Non-pigmented ciliary epithelial cell (primary cell): Measurements from ENCODE around the gene KRTAP1-5.
"Not testable (repeated sequence)": the region's sequence is repeated elsewhere in the genome, so short reads cannot be mapped to it uniquely, and the experiment has no call there.

Experiments used
- DNase-seq: peaks from one replicate; pipeline ENCODE4 v3.0.0-alpha.2; 2010; ENCODE audit warnings: low read depth

KRTAP1-5 gene

GRCh38 chr17:41004397-41004796, 22.6 kb downstream of the KRTAP1-5 start:
- no peak for DNase-seq

DNA sequence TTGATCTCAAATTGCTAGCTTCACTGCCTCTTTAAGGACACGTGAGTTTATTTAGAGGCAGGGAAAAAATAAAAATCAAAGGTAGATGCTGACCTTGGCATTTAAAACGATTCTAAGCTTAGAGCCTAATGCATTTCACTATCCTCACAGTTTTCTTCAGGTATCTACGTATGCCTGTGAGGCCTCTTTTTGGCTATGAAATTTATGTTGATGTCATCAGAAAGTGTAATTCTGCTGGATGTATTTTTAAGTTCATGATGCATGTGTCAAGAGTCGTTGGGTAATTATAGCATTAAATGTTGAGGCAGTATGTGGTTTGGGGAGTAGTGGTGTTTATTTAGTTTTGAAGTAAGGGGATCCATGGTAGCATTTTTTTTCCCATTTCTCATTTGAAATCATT, 23.1 kb downstream of the KRTAP1-5 start:
- no peak for DNase-seq

GRCh38 chr17:41002814-41003213, 24.2 kb downstream of the KRTAP1-5 start:
- peak; percentile 41 for DNase-seq

DNA sequence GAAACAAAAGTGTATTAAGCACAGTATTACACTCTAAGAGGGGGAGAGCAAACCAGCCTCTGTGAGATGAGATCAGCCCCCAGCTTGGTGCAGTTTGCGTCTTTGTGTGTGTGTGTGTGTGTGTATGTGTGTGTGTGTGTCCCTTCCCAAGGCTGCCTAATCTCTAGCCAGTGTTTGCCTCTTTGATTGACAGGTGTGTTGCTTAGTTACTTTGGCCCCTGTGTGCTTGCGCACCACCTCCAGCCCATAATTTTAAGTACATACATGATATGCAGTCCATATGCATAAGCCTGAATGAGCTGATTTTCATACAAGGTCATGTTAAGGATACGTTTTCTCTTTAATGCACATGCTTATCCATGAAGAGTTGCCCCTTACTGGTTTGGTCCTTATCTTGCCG, 25.2 kb downstream of the KRTAP1-5 start:
- DNase-seq: no peak

DNA sequence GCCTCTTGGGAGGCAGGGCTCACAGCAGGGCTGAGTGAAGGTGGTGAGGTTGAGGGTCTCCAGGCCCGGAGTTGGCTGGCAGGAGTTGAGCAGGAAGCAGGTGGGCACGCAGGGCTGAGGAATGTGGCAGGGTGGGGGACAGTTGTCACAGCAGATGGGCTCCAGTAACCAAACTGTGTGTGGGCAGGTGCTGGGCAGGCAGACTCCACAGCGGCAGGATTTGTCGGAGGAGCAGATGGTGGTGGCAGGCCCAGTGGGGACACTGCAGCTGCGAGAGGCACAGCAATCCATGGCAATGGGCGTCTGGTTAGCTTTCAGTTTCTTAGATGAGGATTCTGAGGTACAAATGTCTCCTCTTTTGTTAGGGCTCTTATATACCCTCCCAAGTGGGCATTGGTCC, 27.4 kb downstream of the KRTAP1-5 start, which contains the start of gene KRTAP3-2:
KRTAP3-2 (minus strand) TSS at position 344 of the 400 bp plus-strand sequence; CDS start at position 291, 53 bp downstream.
- not testable (repeated sequence) for DNase-seq

- DNase-seq: no peak
Observed at GRCh38 chr17:40997361-40997760, 29.6 kb downstream of the KRTAP1-5 start.

DNA sequence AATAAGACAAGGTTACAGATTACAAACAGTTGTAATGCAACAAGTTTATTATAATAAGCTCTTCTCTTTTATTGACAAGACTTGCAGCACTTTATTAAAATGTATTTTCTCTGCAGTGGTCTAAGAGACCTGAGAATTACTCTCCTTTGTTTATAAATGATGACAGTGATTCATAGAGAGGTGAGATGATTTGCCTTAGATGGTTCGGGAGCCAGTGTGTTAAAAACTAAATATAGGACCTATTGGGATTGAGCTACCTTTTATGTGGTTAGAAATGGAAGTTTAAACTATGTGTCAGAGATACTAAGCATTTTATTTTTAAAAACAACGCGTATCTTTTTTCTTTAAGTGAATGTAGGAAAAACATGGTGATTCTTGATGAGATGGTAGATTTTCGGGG, 30.2 kb downstream of the KRTAP1-5 start:
- DNase-seq: no peak

DNA sequence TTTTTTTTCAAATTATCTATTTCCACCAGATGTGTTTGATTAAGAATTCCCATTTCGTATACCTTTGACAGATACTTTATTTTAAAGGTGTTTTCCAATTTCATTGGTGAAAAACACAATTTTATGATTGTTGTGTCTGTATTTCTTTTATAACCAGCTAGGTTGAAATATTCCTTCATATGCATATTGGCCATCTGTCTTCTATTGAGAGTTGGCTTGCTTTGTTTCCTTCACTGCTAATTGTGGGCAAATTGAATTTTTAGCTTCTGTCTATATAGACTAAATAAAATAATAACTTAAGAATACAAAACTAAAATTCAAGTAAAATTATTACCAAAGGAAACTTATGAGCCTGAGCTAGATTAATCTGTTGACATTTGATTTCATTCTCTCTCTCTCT, 31.9 kb downstream of the KRTAP1-5 start:
- no peak for DNase-seq

GRCh38 chr17:40993839-40994238, 33.2 kb downstream of the KRTAP1-5 start, which contains the start of gene KRTAP3-3:
KRTAP3-3 (minus strand) TSS chr17:40994164; CDS start chr17:40994097, 67 bp downstream.
- no peak for DNase-seq

DNA sequence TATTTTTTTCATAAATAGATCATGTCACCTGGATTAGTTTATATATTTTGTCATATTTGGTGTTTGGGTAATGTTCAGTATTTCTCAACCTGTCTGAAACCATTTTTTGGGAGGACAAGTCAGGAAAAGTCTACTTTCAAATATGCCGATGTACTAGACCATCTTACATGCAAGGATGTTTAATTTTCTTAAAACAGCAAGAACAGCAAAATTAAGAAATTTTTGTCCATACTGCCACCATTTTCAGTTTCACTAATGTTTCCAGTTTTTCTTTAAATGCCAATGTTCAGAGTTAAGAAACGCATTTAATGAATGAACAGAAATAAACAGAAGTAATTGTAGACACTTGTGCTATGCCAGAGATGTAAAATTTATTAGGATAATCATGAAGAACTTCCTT, 33.9 kb downstream of the KRTAP1-5 start:
- DNase-seq: no peak

DNA sequence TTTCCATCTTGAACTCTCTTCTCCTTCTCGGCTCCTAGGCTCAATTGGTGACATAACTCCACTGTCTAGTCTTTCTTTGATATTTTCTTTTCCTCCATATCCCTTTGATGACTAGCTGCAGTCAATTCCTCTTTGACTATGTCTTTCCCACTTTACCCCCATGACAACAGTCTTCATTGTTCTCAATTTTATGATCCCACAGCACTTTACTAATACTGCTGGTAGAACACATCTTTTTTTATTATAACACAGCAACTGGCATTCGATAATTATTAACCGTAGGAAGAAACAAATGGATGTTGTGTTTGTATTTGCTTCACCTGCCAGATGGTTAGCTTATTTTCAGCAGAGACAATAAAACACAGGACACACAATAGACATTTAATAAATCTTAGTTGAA, 34.3 kb downstream of the KRTAP1-5 start:
- DNase-seq: no peak

GRCh38 chr17:40986920-40987319, 40.1 kb downstream of the KRTAP1-5 start:
- no peak for DNase-seq

- no peak for DNase-seq
Observed at GRCh38 chr17:40984226-40984625, 42.8 kb downstream of the KRTAP1-5 start, which contains the start of gene KRT40. KRT40 (minus strand) TSS chr17:40984326; CDS start chr17:40984273, 53 bp downstream.

GRCh38 chr17:40981115-40981514, 45.9 kb downstream of the KRTAP1-5 start:
- no peak for DNase-seq

- no peak for DNase-seq
Observed at GRCh38 chr17:40980596-40980995, 46.4 kb downstream of the KRTAP1-5 start.

DNA sequence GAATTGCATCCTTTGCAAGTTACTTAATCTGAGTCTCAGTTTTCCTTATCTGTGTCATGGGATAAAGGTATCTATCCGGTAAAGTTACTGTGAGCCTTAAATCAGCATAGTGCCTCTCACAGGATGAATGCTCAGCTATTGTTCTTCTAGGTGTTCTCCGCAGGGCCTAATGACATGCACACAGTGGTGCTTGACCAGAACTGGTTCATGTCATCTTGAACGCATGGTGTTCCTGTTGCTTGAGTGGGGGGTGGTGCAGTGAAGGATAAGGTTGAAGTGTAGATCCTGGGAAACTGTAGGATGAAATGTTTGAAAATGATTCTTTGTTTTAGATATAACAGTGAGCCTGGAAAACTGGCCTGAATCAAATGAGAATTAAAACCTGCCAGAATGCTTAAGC, 46.9 kb downstream of the KRTAP1-5 start:
- DNase-seq: no peak

DNA sequence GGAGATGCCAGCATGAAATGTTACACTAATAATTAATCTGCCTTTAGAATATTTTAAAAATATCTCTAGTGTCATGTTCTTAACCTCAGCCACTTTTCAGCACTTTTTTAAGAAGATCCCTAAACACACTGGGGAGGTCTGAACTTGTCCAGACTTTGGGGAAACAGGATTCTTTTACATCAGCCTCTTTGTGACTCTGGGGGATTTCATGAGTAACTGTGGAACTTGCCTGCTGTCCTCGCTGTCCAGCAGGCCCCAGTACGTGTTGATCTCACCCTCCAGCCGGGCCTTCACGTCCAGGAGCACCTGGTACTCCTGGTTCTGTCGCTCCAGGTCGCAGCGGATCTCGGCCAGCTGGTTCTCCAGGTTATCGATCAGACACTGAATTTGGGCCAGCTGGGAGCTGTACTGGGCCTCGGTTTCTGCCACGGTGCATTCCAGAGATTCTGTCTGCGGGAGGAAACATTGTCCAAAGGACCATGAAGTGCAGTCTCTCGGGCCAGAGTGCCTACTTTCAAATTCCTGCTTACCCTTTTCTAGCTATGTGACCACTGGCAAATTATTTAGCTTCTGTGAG, 48.3 kb downstream of the KRTAP1-5 start:
- no peak for DNase-seq
